Stimulated activated CD4-positive, alpha-beta T cell treated with anti-CD3 and anti-CD28 coated beads, Interleukin-1b, Interleukin-23, amount 100 ng/mL, for 24 hours (primary cell): ENCODE results near the gene ATF7.
"Not testable (repeated sequence)": the region's sequence is repeated elsewhere in the genome, so short reads cannot be mapped to it uniquely, and the experiment has no call there.

Source experiments
- DNase-seq, 4 experiments: peaks; one replicate each; pipeline ENCODE4 v3.0.0-alpha.2; 2020; ENCODE audit warnings: low read depth in 4 of 4, low spot score in 1 of 4

ATF7 gene

GRCh38 chr12:53627919-53628318 is 1.7 kb upstream of the ATF7 start:
- no peak for DNase-seq

- DNase-seq = no peak
Measured at GRCh38 chr12:53626702-53627169, 554 bp upstream of the ATF7 start.

- no peak for DNase-seq
Measured at GRCh38 chr12:53625373-53625945, 723 bp downstream of the ATF7 start.

GRCh38 chr12:53624956-53625355 is 1.2 kb downstream of the ATF7 start:
- no peak for DNase-seq

- DNase-seq = no peak
Measured at GRCh38 chr12:53624458-53624857, 1.7 kb downstream of the ATF7 start.

- DNase-seq = no peak
Measured at GRCh38 chr12:53623548-53624385, 2.4 kb downstream of the ATF7 start.

GRCh38 chr12:53622724-53623123 is 3.5 kb downstream of the ATF7 start:
- DNase-seq = no peak

GRCh38 chr12:53618275-53618674 is 7.9 kb downstream of the ATF7 start:
- DNase-seq = no peak

- DNase-seq = no peak
Measured at GRCh38 chr12:53617700-53618099, 8.5 kb downstream of the ATF7 start.

- DNase-seq = no peak
Measured at GRCh38 chr12:53616950-53617349, 9.2 kb downstream of the ATF7 start.

- no peak for DNase-seq
Measured at GRCh38 chr12:53613821-53614220, 12.4 kb downstream of the ATF7 start.

GRCh38 chr12:53612978-53613377 is 13.2 kb downstream of the ATF7 start:
- no peak for DNase-seq

GRCh38 chr12:53611304-53611703 is 14.9 kb downstream of the ATF7 start:
- no peak for DNase-seq

GRCh38 chr12:53606688-53607087 is 19.5 kb downstream of the ATF7 start:
- not testable (repeated sequence) for DNase-seq

- no peak for DNase-seq
Measured at GRCh38 chr12:53604581-53604980, 21.6 kb downstream of the ATF7 start.

- no peak for DNase-seq
Measured at GRCh38 chr12:53603804-53604203, 22.4 kb downstream of the ATF7 start.

GRCh38 chr12:53603196-53603595 is 23.0 kb downstream of the ATF7 start:
- no peak for DNase-seq

GRCh38 chr12:53602176-53602864 is 23.9 kb downstream of the ATF7 start:
- no peak for DNase-seq

- no peak for DNase-seq
Measured at GRCh38 chr12:53601296-53601847, 24.8 kb downstream of the ATF7 start.

- DNase-seq = no peak
Measured at GRCh38 chr12:53600490-53601295, 25.5 kb downstream of the ATF7 start.

- no peak for DNase-seq
Measured at GRCh38 chr12:53599579-53599978, 26.6 kb downstream of the ATF7 start.
